GM18873 (cell line): ENCODE results near the gene FHIT.

Experiments
- ATAC-seq: cut with Tn5 transposase; IDR thresholded peaks from one replicate; pipeline ENCODE4 v1.9.1; 2021; ENCODE audit warnings: mild to moderate bottlenecking, moderate library complexity, moderate number of reproducible peaks; ENCODE audit not compliant: unreplicated experiment, low FRiP score

FHIT gene

GRCh38 chr3:61132062-61132461, 119.2 kb downstream of the FHIT start:
- no peak for ATAC-seq

DNA sequence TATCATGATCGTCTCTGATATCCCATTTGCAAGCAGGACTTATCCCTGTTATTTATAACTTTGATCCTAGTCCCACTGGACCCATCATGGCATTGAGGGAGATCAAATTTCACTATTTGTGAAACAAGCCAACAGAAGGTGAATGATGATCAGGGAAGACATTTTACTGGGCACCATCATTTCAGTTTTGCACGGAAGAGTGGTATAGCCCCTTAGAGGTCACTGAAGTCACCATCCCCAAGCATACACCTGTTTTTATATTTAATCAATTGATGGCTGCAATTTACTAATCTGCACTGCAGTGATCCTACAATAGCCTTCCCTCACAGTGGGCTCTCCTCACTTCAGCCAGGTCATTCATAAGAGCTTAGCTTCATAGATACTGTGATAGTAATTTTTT, 132.4 kb downstream of the FHIT start:
- no peak for ATAC-seq

GRCh38 chr3:61117045-61117898, 134.0 kb downstream of the FHIT start:
- no peak for ATAC-seq

DNA sequence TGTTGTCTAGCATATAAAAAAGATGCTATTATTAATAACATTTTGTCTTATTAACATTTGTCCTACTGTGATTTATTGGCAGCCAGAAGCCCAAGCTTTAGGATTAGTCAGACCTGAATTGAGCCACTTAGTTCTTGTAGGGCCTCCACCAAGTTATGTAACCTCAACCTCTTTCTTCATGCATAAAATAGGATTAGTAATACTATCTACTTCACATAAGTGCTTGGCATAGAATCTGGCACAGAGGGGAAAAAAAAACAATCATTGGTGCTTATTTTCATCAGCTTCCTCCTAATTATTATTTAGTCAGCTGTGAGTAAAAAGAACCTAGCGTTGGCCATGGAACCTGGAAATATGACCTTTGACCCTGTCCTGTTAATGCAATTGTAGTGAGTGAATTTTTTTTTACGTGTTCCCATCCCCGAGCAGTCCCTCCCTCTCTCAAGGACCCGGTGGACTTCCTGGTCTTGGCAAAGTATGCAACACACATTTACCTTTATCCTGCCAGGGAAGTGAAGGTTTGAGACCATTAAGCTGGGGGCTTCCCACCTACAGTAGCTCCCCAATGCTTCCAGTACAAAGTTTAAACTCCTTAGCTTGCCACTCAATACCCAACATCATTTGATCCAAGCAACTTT, 136.8 kb downstream of the FHIT start:
- no peak for ATAC-seq

DNA sequence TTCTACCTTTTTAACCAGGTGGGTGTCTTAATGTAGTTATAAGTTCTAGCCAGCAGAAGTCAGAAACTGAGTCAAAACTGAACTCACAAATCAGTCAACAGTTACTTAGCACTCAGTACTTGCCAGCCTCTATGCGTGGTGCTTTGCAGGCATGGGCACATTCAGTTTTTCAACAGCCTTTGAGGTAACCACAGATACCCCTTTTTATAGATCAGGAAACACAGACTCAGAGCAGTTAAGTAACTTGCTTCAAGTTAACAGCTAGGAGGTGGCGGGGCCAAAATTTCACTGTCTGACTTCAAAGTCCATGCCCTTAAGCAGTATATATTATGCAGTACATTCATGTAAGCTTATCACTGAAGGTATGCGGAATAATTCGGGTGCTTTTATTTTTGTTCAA, 139.4 kb downstream of the FHIT start:
- ATAC-seq: peak; percentile 80

- ATAC-seq: no peak
Observed at GRCh38 chr3:61110576-61110975, 140.7 kb downstream of the FHIT start.

- no peak for ATAC-seq
Observed at GRCh38 chr3:61108247-61109019, 142.8 kb downstream of the FHIT start.

DNA sequence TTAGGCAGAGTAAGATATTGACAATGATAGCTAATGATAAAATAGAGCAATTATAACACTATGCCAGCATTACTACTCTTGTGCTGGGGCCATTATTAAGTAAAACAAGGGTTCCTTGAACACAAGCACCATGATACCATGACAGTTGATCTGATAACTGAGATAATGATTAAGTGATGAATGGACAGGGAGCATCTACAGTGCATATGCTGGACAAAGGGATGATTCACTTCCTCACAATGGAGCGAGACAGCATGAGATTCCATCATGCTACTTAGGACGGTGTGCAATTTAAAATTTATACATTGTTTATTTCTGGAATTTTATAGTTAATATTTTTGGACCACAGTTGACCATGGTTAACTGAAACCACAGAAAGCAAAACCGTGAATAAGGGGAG, 156.6 kb downstream of the FHIT start:
- no peak for ATAC-seq

DNA sequence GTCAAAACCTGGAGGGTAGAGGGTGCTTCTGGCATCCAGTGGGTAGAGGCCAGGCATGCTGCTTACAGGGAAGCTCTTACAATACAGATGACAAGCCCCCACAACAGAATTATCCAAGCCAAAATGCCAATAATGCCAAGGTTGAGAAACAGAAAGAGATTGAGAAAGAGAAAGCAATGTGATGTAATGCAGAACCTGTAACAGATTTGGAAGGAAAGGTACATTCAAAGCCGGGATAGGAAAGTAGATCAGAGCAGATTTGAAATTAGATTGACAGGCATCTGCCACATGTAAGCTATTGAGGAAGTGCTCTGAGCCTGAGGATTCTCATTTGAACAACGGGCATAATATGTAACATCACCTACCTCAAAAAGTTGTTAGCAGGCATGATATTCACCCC, 157.9 kb downstream of the FHIT start:
- ATAC-seq: no peak

DNA sequence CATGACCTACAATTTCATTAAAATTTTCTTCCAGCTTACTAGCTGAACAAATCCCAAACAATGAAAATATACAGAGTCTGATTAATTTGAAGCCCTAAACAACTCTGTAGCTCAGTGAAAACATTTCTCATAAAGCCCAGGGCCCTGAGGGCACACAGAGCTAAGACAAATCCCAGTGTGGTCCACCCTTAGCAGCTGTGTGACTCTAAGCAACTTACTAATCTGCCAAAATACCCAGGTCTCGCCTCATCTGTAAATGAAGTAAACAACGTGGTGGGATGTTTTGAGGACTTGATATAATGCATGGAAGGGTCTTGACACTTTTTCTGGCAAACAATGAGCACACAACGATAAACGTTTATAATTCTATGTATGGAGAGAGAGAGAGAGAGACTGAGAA, 158.4 kb downstream of the FHIT start:
- no peak for ATAC-seq

GRCh38 chr3:61090389-61091169, 160.7 kb downstream of the FHIT start:
- no peak for ATAC-seq

- ATAC-seq: no peak
Observed at GRCh38 chr3:61087465-61087864, 163.8 kb downstream of the FHIT start.

DNA sequence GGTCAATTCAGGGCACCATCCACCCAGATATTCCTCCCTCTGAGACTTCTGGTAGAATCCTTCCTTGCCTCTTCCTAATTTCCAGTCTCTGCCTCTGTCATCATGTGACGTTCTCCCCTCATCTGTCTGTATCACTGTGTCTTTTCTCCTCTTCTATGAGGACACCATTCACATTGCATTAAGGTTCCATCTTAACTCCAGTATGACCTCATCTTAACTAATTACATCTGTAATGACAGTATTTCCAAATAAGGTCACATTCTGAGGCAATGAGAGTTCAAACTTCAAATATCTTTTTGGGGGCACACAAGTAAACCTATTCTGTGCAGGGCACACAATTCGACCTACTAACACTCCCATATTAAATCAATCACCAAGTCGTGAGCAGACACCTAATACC, 169.7 kb downstream of the FHIT start:
- ATAC-seq: no peak

DNA sequence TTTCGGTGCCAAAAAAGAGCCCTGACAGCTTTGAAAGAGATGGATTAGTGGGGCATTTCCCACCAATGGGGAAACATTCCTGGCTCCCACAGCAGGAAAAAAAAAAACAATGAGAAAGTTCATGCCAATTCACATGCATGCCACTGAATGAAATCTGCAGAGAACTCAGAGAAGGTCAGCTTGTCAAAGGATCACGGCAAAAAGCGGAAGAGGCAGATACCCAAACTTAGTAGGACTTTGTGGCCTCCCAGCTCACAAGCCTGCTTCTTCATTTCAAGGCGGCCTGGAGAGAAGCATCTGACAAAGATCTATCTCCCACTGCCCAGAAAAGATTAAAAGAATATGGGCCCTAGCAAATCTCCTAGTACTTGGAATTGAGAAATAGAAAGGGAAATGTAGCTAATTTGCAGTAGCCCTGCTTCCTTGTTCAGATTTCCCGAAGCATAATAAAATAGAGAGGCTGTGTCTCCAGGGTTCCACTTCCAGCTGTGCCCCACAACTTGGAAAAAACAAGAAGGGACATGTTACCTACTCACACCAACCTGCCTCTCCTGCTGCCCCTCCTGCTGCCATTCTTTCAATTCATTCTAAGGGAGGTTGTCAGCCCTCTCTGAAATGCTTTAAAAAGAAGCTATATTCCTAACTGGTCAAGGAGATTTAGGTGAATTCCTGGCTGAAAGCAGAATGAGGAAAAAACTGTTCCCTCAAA, 170.4 kb downstream of the FHIT start:
- no peak for ATAC-seq

DNA sequence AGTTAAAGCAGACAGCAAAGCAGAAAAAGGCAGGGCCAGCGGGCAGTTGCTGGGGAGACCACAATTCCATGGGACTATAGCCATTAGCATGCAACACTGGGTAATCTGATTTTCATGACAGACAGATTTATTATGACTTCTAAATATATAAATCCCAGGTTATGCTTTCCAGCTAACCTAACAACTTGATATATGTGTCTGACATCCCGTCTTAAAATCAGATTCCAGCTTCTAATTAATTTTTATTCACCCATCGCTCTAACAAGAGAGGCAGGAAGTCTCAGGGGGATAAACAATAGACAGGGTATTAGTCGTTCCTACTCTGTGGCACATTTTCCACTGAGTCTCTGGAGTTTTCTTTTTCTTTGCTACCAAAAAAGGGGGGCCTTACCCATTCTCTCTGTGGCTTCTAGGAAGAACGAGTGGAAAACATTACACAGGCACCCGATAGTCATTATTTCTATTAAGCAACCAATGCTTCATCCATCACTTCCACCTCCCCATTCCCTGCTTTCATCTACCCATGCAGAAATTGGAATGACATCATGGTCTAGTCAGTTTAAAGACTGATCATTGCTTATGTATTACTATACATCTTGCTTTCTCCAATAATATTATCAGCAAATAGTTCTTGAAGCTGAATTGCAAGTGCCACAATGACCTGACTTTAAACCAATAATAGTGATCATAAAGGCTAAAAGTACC, 173.1 kb downstream of the FHIT start:
- ATAC-seq: no peak

DNA sequence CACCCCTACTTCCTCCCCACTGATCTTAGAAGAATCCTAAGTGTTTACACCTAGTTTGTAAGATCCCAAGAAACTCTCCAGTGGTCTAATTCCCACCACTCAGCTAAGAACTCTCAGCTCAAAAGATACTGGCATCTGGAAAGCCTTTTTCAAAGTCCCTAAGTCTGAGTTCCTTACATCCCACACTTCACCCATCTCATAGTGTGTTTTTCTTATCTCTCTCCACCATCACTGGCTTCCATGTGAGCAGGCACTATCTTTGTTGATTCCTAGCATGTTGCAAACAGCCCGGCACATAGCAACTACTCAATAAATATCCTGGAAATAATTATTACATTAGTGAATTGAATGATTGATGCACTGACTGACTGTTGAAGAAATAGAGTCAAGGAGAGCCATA, 173.7 kb downstream of the FHIT start:
- ATAC-seq: no peak

DNA sequence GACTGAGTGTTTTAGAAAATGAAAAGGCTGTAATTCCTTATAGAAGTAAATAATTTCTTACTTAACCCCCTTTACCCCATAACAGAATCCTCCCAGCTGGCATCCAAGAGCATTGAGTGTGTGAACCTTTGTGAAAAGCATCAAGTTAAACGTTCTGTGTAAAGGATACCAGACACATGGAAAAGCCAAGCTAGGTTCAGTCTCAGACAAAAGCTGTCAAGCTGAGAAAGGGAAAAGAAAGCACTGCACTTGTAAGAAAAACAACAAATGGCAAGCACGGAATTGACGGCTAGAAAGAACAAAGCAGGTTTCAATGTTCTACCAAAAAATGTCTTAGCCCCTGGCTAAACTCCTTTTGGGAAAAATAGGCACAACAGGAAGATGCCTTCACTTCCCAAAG, 176.5 kb downstream of the FHIT start:
- no peak for ATAC-seq

- ATAC-seq: no peak
Observed at GRCh38 chr3:61073566-61074165, 177.6 kb downstream of the FHIT start.

GRCh38 chr3:61068084-61068483, 183.2 kb downstream of the FHIT start:
- ATAC-seq: no peak
